ENCODE results near the gene GRB10.
"Not testable (repeated sequence)": the region's sequence is repeated elsewhere in the genome, so short reads cannot be mapped to it uniquely, and the experiment has no call there.

The GRB10 gene

GRCh38 chr7:50743016-50743415 lies 39.7 kb downstream of the GRB10 start:
- DNase-seq, result no peak

GRCh38 chr7:50742401-50742800 lies 40.3 kb downstream of the GRB10 start:
- DNase-seq, result no peak

GRCh38 chr7:50739744-50740435 lies 42.8 kb downstream of the GRB10 start:
- no peak for DNase-seq

- no peak for DNase-seq
Observed at GRCh38 chr7:50738932-50739331, 43.8 kb downstream of the GRB10 start.

GRCh38 chr7:50735836-50736235 lies 46.9 kb downstream of the GRB10 start:
- not testable (repeated sequence) for DNase-seq

GRCh38 chr7:50735333-50735732 lies 47.4 kb downstream of the GRB10 start:
- no peak for DNase-seq

- DNase-seq, result no peak
Observed at GRCh38 chr7:50734246-50734645, 48.5 kb downstream of the GRB10 start.

- no peak for DNase-seq
Observed at GRCh38 chr7:50733552-50733951, 49.1 kb downstream of the GRB10 start.

- no peak for DNase-seq
Observed at GRCh38 chr7:50731703-50732582, 50.8 kb downstream of the GRB10 start.

- DNase-seq, result no peak
Observed at GRCh38 chr7:50730446-50731400, 52.0 kb downstream of the GRB10 start.

GRCh38 chr7:50729962-50730361 lies 52.7 kb downstream of the GRB10 start:
- no peak for DNase-seq

- no peak for DNase-seq
Observed at GRCh38 chr7:50728184-50728583, 54.5 kb downstream of the GRB10 start.

- no peak for DNase-seq
Observed at GRCh38 chr7:50727711-50728110, 55.0 kb downstream of the GRB10 start.

- no peak for DNase-seq
Observed at GRCh38 chr7:50727072-50727471, 55.6 kb downstream of the GRB10 start.

GRCh38 chr7:50725774-50726173 lies 56.9 kb downstream of the GRB10 start:
- DNase-seq, result no peak

GRCh38 chr7:50724526-50725520 lies 57.9 kb downstream of the GRB10 start:
- DNase-seq, result no peak

GRCh38 chr7:50723888-50724287 lies 58.8 kb downstream of the GRB10 start:
- DNase-seq, result no peak

GRCh38 chr7:50723173-50723572 lies 59.5 kb downstream of the GRB10 start:
- DNase-seq, result no peak

GRCh38 chr7:50721661-50722259 lies 60.9 kb downstream of the GRB10 start:
- DNase-seq, result no peak

- DNase-seq, result no peak
Observed at GRCh38 chr7:50721160-50721559, 61.5 kb downstream of the GRB10 start.

- no peak for DNase-seq
Observed at GRCh38 chr7:50720295-50720694, 62.4 kb downstream of the GRB10 start.

All from inflammatory macrophage treated with lipopolysaccharide for 1 hour (primary cell).